GM23248 (cell line): ENCODE data around the gene NTMT1. TPM values are rescaled to one million over a fixed set of nuclear protein-coding genes. Genes with fewer than 3 reads are reported as not detected.

ENCODE experiments used
- DNase-seq: peaks from one replicate; pipeline ENCODE4 v3.0.0-alpha.2; 2015
- H2AFZ ChIP-seq: fragments of 200-600 bp; sonication (generic); 2 replicates; pipeline ENCODE4 v1.6.1; 2016; ENCODE audit warnings: antibody characterized with exemption
- H3F3A ChIP-seq: fragments of 200-600 bp; sonication (generic); 2 replicates; pipeline ENCODE4 v1.6.1; 2016; ENCODE audit warnings: mild to moderate bottlenecking, antibody characterized with exemption, mixed run types; ENCODE audit not compliant: insufficient read depth
- H3K27ac ChIP-seq: fragments of 200-600 bp; sonication (generic); 2 replicates; pipeline ENCODE4 v1.5.1; 2016; ENCODE audit warnings: mild to moderate bottlenecking
- H3K27me3 ChIP-seq: fragments of 200-600 bp; sonication (generic); replicated peaks from 2 replicates; pipeline ENCODE4 v1.6.1; 2016; ENCODE audit warnings: mild to moderate bottlenecking; ENCODE audit not compliant: insufficient read depth
- H3K36me3 ChIP-seq: fragments of 200-600 bp; sonication (generic); 2 replicates; pipeline ENCODE4 v1.6.1; 2016; ENCODE audit warnings: low read depth, mild to moderate bottlenecking
- H3K4me1 ChIP-seq: fragments of 200-600 bp; sonication (generic); 2 replicates; pipeline ENCODE4 v1.6.1; 2016; ENCODE audit warnings: mild to moderate bottlenecking; ENCODE audit not compliant: insufficient read depth
- H3K4me2 ChIP-seq: fragments of 200-600 bp; sonication (generic); one replicate; pipeline ENCODE4 v1.6.1; 2016; ENCODE audit warnings: mild to moderate bottlenecking; ENCODE audit not compliant: unreplicated experiment
- H3K4me3 ChIP-seq: fragments of 200-600 bp; sonication (generic); 2 replicates; pipeline ENCODE4 v1.5.1; 2016; ENCODE audit warnings: mild to moderate bottlenecking
- H3K79me2 ChIP-seq: fragments of 200-600 bp; sonication (generic); 2 replicates; pipeline ENCODE4 v1.6.1; 2016; ENCODE audit warnings: mild to moderate bottlenecking; ENCODE audit not compliant: insufficient read depth
- H3K9ac ChIP-seq: fragments of 200-600 bp; sonication (generic); 2 replicates; pipeline ENCODE4 v1.6.1; 2016; ENCODE audit warnings: mild to moderate bottlenecking
- H3K9me2 ChIP-seq: fragments of 200-600 bp; sonication (generic); 2 replicates; pipeline ENCODE4 v1.6.1; 2016; ENCODE audit warnings: mixed run types, mild to moderate bottlenecking, moderate library complexity; ENCODE audit not compliant: insufficient read depth
- H3K9me3 ChIP-seq: fragments of 200-600 bp; sonication (generic); one replicate; pipeline ENCODE4 v1.6.1; 2017; ENCODE audit warnings: low read depth
- H4K20me1 ChIP-seq: fragments of 200-600 bp; sonication (generic); 2 replicates; pipeline ENCODE4 v1.6.0; 2016; ENCODE audit not compliant: insufficient read depth
- EZH2 ChIP-seq: fragments of 200-600 bp; sonication (generic); IDR thresholded peaks from 2 replicates; pipeline ENCODE4 v1.6.1; 2018; ENCODE audit warnings: antibody characterized with exemption, mild to moderate bottlenecking; ENCODE audit not compliant: insufficient read depth, poor library complexity, severe bottlenecking
- EZH2phosphoT487 ChIP-seq: fragments of 200-600 bp; sonication (generic); IDR thresholded peaks from 2 replicates; pipeline ENCODE4 v1.6.1; 2018; ENCODE audit warnings: antibody characterized with exemption, moderate library complexity, mild to moderate bottlenecking, low read depth; ENCODE audit not compliant: insufficient read depth
- WGBS, 2 experiments: methylation state at CpG; one replicate each; pipeline ENCODE4 v1.1.6; 2015 to 2017; ENCODE audit warnings: low lambda C conversion rate in 2 of 2, low coverage in 1 of 2; ENCODE audit errors: missing lambda C conversion rate in 2 of 2; 5-methylcytosine and 5-hydroxymethylcytosine counted together
- in situ Hi-C: fragments of 300-500 bp; cut with MboI; formaldehyde crosslinking; loops from 2 replicates; pipeline ENCODE4 v1.15.0; 2020
- polyA plus RNA-seq: library from polyadenylated mRNA; unstranded; fragments of >200 nt; fragmentation: Nextera tagmentation; extraction: Ambion mirVana; gene quantifications from 2 replicates; pipeline ENCODE4 v1.2.1, GENCODE V29; 2016
- total RNA-seq: library from RNA; depleted of rRNA; stranded (reverse); fragments of >200 nt; shearing (Covaris generic); gene quantifications from 2 replicates; pipeline ENCODE4 v1.2.3, GENCODE V29; 2014

The NTMT1 gene
- total and polyA plus RNA-seq, 2 experiments from 2014 or later = 44.5 to 115 TPM

- H3K79me2 ChIP-seq = no peaks in the 10 kb centered on the region
- H3K27ac ChIP-seq = no peak overlapping the region
- H3K9me2 ChIP-seq = no peaks in the 10 kb centered on the region
- H3K4me2 ChIP-seq = no peak overlapping the region
- no peaks in the 10 kb centered on the region for H4K20me1 ChIP-seq
- H3K36me3 ChIP-seq = no peaks in the 10 kb centered on the region
- H3K4me3 ChIP-seq = no peak overlapping the region
- no peak overlapping the region for H2AFZ ChIP-seq
- DNase-seq = no peak
- H3F3A ChIP-seq = 0 out of 2 replicates have a peak, but pooled peaks cover 18% of the 10 kb centered on the region
- peaks cover 22% of the 10 kb centered on the region for H3K4me1 ChIP-seq
- no peak overlapping the region for H3K9ac ChIP-seq
- no peaks in the 10 kb centered on the region for H3K9me3 ChIP-seq
- 90% methylated on average over 7 of the region's 7 CpGs for WGBS, 2 experiments
- no peaks in the 10 kb centered on the region for H3K27me3 ChIP-seq
- no peak for TF ChIP-seq EZH2phosphoT487
- no peak for TF ChIP-seq EZH2
- in situ Hi-C loops = no loop called here
These were observed 13.8 kb upstream of the NTMT1 start for GRCh38 chr9:129612123-129612522.

- no peak for DNase-seq
- in situ Hi-C loops = no loop called here
- no peak for TF ChIP-seq EZH2phosphoT487
- TF ChIP-seq EZH2 = no peak
- Histone ChIP-seq H3K4me2 (no peak overlapping the region), H3K9me2 (no peaks in the 10 kb centered on the region), H3K9ac (no peak overlapping the region), H2AFZ (no peak overlapping the region), H3K27me3 (no peaks in the 10 kb centered on the region), H3K36me3 (no peaks in the 10 kb centered on the region), H3K27ac (no peak overlapping the region), H3F3A (peaks cover 25% of the 10 kb centered on the region), H3K9me3 (no peaks in the 10 kb centered on the region), H3K4me3 (no peak overlapping the region), H3K79me2 (no peaks in the 10 kb centered on the region), H4K20me1 (no peaks in the 10 kb centered on the region), H3K4me1 (peaks cover 26% of the 10 kb centered on the region)
- WGBS, 2 experiments = 83 to 84% methylated on average over 14 to 15 of the region's 15 CpGs
These were observed 13.0 kb upstream of the NTMT1 start for GRCh38 chr9:129612815-129613519.

DNA sequence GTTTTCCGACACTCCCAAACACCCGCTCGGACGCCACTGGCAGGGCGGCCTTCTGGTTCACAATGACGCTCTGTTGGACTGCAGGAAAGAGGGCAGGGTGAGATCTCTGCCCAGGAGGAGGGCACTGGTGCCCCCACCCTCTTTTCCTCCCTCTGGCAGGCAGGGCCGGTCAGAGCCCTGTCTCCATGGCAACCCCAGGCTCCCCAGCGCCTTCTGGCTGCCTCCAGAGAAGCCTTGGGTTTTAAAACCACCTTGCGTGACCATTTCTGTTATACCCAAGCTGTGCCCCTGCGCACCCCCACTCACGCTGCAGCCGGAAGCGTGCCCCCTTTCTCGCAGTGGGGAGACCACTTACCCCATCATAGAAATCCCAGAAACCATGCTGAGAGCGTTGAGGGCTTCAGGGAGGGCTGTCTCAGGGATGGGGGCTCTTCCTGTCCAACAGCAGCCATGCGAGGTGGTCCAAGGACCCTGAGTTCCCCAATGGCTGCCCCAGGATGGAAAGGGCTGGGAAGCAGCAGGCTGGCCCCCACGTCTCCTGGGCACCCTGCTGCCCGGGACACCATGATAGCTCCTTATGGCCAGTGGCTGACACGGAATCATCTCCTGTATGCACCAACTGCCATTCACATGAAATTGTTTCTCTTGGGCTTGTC lies 12.3 kb upstream of the NTMT1 start:
- H2AFZ ChIP-seq = no peak overlapping the region
- 81% methylated on average over 19 of the region's 19 CpGs for WGBS, 2 experiments
- in situ Hi-C loops = no loop called here

DNA sequence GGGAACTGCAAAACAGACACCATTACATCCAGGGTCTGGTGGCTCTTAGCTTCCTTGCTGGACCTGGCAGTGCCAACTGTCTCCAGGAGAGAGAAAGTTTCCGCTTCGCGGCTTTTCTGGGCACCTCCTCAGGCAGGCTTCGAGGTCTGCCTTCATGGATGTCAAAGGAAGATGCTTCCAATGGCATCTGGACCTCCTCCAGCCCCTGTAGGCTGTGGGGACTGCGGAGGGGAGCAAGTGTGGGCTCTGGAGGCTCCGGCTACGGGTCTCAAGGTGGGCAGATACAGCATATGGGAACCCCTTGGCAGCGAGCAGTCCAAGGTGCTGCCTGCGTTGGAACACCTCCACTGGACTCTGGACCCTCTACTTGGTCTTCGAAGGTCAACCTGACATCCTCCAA lies 11.0 kb upstream of the NTMT1 start:
- H3K27ac ChIP-seq = no peak overlapping the region

More for the DNA sequence above, 12.3 kb upstream of the NTMT1 start:
- Histone ChIP-seq H3K36me3 (no peaks in the 10 kb centered on the region), H3K9me2 (no peaks in the 10 kb centered on the region), H3K9ac (no peak overlapping the region), H3K4me1 (peaks cover 22% of the 10 kb centered on the region), H4K20me1 (no peaks in the 10 kb centered on the region), H3F3A (peaks cover 23% of the 10 kb centered on the region), H3K27ac (no peak overlapping the region), H3K4me3 (no peak overlapping the region), H3K27me3 (no peaks in the 10 kb centered on the region), H3K9me3 (no peaks in the 10 kb centered on the region), H3K79me2 (no peaks in the 10 kb centered on the region), H3K4me2 (no peak overlapping the region)
- no peak for DNase-seq
- TF ChIP-seq EZH2 = no peak
- TF ChIP-seq EZH2phosphoT487 = no peak

More for the DNA sequence above, 11.0 kb upstream of the NTMT1 start:
- H3K9ac ChIP-seq = no peak overlapping the region
- H3F3A ChIP-seq = peaks cover 27% of the 10 kb centered on the region
- H3K4me1 ChIP-seq = peaks cover 18% of the 10 kb centered on the region
- DNase-seq = no peak
- 92 to 93% methylated on average over 10 of the region's 10 CpGs for WGBS, 2 experiments
- no peaks in the 10 kb centered on the region for H4K20me1 ChIP-seq
- H3K36me3 ChIP-seq = no peaks in the 10 kb centered on the region
- in situ Hi-C loops = loop anchor here (5.0 kb wide), 1 partner anchor 483 kb away; no protein-coding TSS in a partner anchor
- no peaks in the 10 kb centered on the region for H3K9me2 ChIP-seq
- TF ChIP-seq EZH2 (no peak), EZH2phosphoT487 (no peak)
- H3K79me2 ChIP-seq = no peaks in the 10 kb centered on the region
- H3K4me2 ChIP-seq = no peak overlapping the region
- H3K4me3 ChIP-seq = no peak overlapping the region
- H3K27me3 ChIP-seq = no peaks in the 10 kb centered on the region
- H2AFZ ChIP-seq = no peak overlapping the region
- no peaks in the 10 kb centered on the region for H3K9me3 ChIP-seq
